Dendritic cell treated with granulocyte-macrophage colony-stimulating factor and Interleukin-4, amounts not matched to agents 40 ng/mL and 50 ng/mL, for 4 days (primary cell): ENCODE measurements around the gene HAND1.
"Not testable (repeated sequence)": the region's sequence is repeated elsewhere in the genome, so short reads cannot be mapped to it uniquely, and the experiment has no call there.

Experiments used
- H3K27ac Mint-ChIP-seq: one replicate; pipeline ENCODE4 v1.8.0; 2022; ENCODE audit warnings: mild to moderate bottlenecking, mixed read lengths
- H3K27me3 Mint-ChIP-seq: one replicate; pipeline ENCODE4 v1.8.0; 2022; ENCODE audit warnings: mild to moderate bottlenecking, mixed read lengths
- H3K36me3 Mint-ChIP-seq: one replicate; pipeline ENCODE4 v1.8.0; 2022; ENCODE audit warnings: low read depth, mixed read lengths
- H3K4me1 Mint-ChIP-seq: one replicate; pipeline ENCODE4 v1.8.0; 2022; ENCODE audit warnings: low read depth, mixed read lengths
- H3K4me3 Mint-ChIP-seq: one replicate; pipeline ENCODE4 v1.8.0; 2022; ENCODE audit warnings: mild to moderate bottlenecking, moderate library complexity, mixed read lengths
- H3K9me3 Mint-ChIP-seq: one replicate; pipeline ENCODE4 v1.8.0; 2022; ENCODE audit warnings: mixed read lengths
- intact Hi-C: fragments of 100-400 bp; cut with micrococcal nuclease; formaldehyde crosslinking; loops from one replicate; pipeline ENCODE4 v1.15.0; 2022

The HAND1 gene

DNA sequence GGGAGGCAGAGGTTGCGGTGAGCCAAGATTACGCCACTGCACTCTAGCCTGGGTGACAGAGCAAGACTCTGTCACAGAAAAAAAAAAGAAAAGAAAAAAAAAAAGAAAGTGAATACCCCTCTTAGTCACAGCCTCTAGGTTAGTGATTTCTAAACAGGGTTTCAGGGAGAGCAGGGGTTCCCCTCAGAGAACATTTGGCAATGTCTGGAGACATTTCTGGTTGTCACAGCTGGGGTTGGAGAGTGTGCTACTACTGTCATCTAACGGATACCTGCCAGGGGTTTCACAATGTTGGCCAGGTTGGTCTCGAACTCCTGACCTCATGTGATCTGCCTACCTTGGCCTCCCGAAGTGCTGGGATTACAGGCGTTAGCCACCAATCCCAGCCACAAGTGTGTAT lies 37.5 kb upstream of the HAND1 start:
- intact Hi-C loops, H3K9me3 Mint-ChIP-seq, H3K4me3 Mint-ChIP-seq, H3K4me1 Mint-ChIP-seq, H3K36me3 Mint-ChIP-seq, H3K27ac Mint-ChIP-seq: not testable (repeated sequence)
- H3K27me3 Mint-ChIP-seq, result peaks cover 23% of the 10 kb centered on the region

DNA sequence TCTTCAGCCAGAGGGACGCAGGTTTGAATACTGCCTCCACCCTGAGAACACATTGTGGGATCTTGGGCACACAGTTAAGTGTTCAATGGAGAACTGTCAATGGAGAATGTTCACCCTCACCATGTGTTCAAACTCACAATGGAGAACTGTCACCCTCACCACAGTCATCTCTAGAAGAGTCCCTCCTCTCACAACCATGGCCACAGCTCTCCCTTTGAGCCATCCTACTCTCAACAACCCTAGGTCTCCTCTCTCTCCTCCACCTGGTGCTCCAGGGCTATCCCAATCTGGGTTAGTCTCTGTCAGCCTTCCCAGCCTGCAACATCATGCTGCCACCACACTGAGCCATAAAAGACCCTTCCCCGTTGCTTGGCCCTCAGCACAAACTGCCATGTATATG lies 36.3 kb upstream of the HAND1 start:
- H3K27ac Mint-ChIP-seq, result no peak overlapping the region
- H3K4me3 Mint-ChIP-seq, result no peak overlapping the region
- no peaks in the 10 kb centered on the region for H3K9me3 Mint-ChIP-seq
- peaks cover 7% of the 10 kb centered on the region for H3K4me1 Mint-ChIP-seq
- intact Hi-C loops, result no loop called here
- no peaks in the 10 kb centered on the region for H3K36me3 Mint-ChIP-seq
- H3K27me3 Mint-ChIP-seq, result peaks cover 18% of the 10 kb centered on the region

- Mint-ChIP-seq H3K27ac (no peak overlapping the region), H3K27me3 (peaks cover 17% of the 10 kb centered on the region), H3K9me3 (no peaks in the 10 kb centered on the region), H3K4me3 (no peak overlapping the region), H3K36me3 (no peaks in the 10 kb centered on the region), H3K4me1 (peaks cover 7% of the 10 kb centered on the region)
- intact Hi-C loops, result no loop called here
Observed at GRCh38 chr5:154513669-154514084, 35.6 kb upstream of the HAND1 start.

DNA sequence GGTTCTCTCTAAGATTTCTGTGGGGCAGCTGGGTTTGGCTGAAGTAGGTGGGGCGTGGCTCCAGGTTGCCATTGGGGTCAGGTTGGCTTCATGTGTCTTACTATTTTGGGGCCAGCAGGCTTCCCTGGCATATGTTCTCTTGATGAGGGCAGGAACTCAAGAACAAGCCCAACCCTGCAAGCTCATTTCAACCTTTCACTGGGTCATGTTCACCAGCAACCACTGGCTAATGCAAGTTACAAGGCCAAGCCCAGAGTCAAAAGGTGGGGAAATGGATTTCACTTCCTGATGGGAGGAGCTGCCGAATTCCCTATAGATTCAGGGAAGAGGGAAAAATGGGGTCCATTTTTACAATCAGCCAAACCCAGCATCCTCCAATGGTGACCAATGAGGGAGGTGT lies 34.0 kb upstream of the HAND1 start:
- intact Hi-C loops, result no loop called here
- no peaks in the 10 kb centered on the region for H3K9me3 Mint-ChIP-seq
- H3K27me3 Mint-ChIP-seq, result peaks cover 17% of the 10 kb centered on the region
- H3K4me1 Mint-ChIP-seq, result peaks cover 7% of the 10 kb centered on the region
- H3K27ac Mint-ChIP-seq, result no peak overlapping the region
- H3K4me3 Mint-ChIP-seq, result no peak overlapping the region
- no peaks in the 10 kb centered on the region for H3K36me3 Mint-ChIP-seq

GRCh38 chr5:154509784-154510555 lies 31.9 kb upstream of the HAND1 start:
- H3K4me1 Mint-ChIP-seq, result peaks cover 7% of the 10 kb centered on the region
- no peaks in the 10 kb centered on the region for H3K9me3 Mint-ChIP-seq
- no peak overlapping the region for H3K4me3 Mint-ChIP-seq
- peaks cover 21% of the 10 kb centered on the region for H3K27me3 Mint-ChIP-seq
- intact Hi-C loops, result no loop called here
- no peak overlapping the region for H3K27ac Mint-ChIP-seq
- no peaks in the 10 kb centered on the region for H3K36me3 Mint-ChIP-seq

GRCh38 chr5:154508114-154508513 lies 30.1 kb upstream of the HAND1 start:
- H3K4me3 Mint-ChIP-seq, result no peak overlapping the region
- intact Hi-C loops, result no loop called here

DNA sequence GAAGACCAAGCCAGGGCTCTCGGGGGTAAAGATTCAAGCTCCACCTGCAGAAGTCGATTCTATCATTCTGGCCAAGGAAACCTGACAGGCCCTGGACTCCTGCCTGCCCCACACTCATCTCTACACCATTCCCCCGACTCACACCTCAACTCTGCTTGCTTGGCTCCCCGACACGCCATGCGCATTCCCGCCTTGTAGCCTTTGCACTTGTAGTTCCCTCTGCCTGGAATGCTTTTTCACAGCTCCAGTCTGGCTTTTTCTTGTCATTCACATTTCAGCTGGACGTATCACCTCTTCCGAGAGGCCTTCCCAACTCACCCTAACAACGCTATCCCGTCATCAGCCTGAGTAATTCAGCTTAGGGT lies 28.7 kb upstream of the HAND1 start:
- H3K36me3 Mint-ChIP-seq, result no peaks in the 10 kb centered on the region
- intact Hi-C loops, result no loop called here

More at GRCh38 chr5:154508114-154508513, 30.1 kb upstream of the HAND1 start:
- Mint-ChIP-seq H3K9me3 (no peaks in the 10 kb centered on the region), H3K27me3 (peaks cover 9% of the 10 kb centered on the region), H3K36me3 (no peaks in the 10 kb centered on the region), H3K4me1 (no peaks in the 10 kb centered on the region), H3K27ac (no peak overlapping the region)

GRCh38 chr5:154506049-154506715 lies 28.2 kb upstream of the HAND1 start:
- no peaks in the 10 kb centered on the region for H3K36me3 Mint-ChIP-seq
- intact Hi-C loops, result no loop called here
- no peaks in the 10 kb centered on the region for H3K4me1 Mint-ChIP-seq
- H3K27me3 Mint-ChIP-seq, result peaks cover 20% of the 10 kb centered on the region
- no peak overlapping the region for H3K4me3 Mint-ChIP-seq
- H3K27ac Mint-ChIP-seq, result no peak overlapping the region
- no peaks in the 10 kb centered on the region for H3K9me3 Mint-ChIP-seq

More for the DNA sequence above, 28.7 kb upstream of the HAND1 start:
- H3K9me3 Mint-ChIP-seq, result no peaks in the 10 kb centered on the region
- H3K27ac Mint-ChIP-seq, result no peak overlapping the region
- no peaks in the 10 kb centered on the region for H3K4me1 Mint-ChIP-seq
- no peak overlapping the region for H3K4me3 Mint-ChIP-seq
- peaks cover 16% of the 10 kb centered on the region for H3K27me3 Mint-ChIP-seq

DNA sequence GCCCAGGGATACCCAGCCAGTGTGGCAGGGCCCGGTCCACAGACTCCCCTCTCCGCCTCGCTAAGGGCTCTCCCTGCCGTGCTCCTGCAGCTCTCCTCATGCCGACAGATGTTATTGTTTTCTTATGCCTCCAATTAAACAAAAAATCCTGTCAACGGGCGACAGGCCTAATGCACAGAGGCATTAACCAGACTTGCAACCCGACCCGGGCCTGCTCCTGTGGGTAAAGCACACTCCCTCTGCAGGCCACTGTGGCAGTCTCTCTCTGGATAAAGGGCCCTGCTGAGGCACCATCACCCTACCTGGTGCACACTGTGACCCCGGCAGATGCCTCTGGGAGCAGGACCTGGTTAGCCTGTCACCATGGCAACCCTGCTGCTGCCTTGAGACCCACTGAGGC lies 27.5 kb upstream of the HAND1 start:
- no peaks in the 10 kb centered on the region for H3K4me1 Mint-ChIP-seq
- H3K36me3 Mint-ChIP-seq, result no peaks in the 10 kb centered on the region
- no peaks in the 10 kb centered on the region for H3K9me3 Mint-ChIP-seq
- H3K4me3 Mint-ChIP-seq, result no peak overlapping the region
- H3K27ac Mint-ChIP-seq, result no peak overlapping the region
- intact Hi-C loops, result no loop called here
- peaks cover 20% of the 10 kb centered on the region for H3K27me3 Mint-ChIP-seq

DNA sequence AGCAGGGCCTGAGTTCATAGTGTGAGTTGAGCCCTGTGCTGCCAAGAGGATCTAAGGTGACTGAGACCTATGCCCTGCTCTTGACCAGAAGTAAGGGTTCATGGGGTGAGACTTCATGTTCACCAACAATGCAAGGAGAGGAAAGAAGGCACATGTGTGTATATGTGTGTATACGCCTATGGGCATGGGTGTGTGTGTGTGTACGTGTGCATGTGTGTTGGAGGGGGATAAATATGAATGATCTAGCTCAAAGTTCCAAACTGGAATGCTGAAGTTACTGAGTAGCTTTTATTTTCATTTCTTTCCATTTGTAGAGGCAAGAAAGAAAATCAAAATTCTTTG lies 25.6 kb upstream of the HAND1 start:
- H3K27ac Mint-ChIP-seq, result no peak overlapping the region
- H3K4me1 Mint-ChIP-seq, result no peaks in the 10 kb centered on the region
- H3K27me3 Mint-ChIP-seq, result peaks cover 22% of the 10 kb centered on the region
- H3K36me3 Mint-ChIP-seq, result no peaks in the 10 kb centered on the region
- H3K9me3 Mint-ChIP-seq, result no peaks in the 10 kb centered on the region
- intact Hi-C loops, result no loop called here
- no peak overlapping the region for H3K4me3 Mint-ChIP-seq

- Mint-ChIP-seq H3K9me3 (no peaks in the 10 kb centered on the region), H3K27me3 (peaks cover 29% of the 10 kb centered on the region), H3K4me3 (no peak overlapping the region), H3K4me1 (no peaks in the 10 kb centered on the region), H3K27ac (no peak overlapping the region), H3K36me3 (no peaks in the 10 kb centered on the region)
- intact Hi-C loops, result no loop called here
Observed at GRCh38 chr5:154502180-154502579, 24.2 kb upstream of the HAND1 start.

DNA sequence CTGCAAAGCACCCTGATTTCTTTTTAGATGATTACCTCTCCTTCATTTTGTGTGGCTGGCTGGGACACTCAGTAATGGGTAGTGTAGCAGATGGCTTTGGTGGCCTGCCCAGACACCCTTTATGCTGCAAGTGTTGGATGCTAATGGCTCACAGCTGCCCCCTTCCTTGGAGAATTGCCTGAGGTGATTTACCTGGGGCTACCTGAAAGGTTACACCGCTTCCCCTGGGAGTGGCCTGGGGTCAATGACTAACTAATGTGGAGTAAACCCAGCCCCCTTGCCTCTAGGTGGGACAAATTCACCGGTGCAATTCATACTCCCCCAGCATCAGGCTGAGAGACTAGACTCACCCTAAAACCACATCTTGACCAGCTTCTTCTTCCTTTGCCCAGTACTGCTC lies 23.5 kb upstream of the HAND1 start:
- Mint-ChIP-seq H3K4me3 (no peak overlapping the region), H3K27ac (no peak overlapping the region), H3K4me1 (no peaks in the 10 kb centered on the region), H3K27me3 (peaks cover 31% of the 10 kb centered on the region), H3K9me3 (no peaks in the 10 kb centered on the region), H3K36me3 (no peaks in the 10 kb centered on the region)
- intact Hi-C loops, result no loop called here

DNA sequence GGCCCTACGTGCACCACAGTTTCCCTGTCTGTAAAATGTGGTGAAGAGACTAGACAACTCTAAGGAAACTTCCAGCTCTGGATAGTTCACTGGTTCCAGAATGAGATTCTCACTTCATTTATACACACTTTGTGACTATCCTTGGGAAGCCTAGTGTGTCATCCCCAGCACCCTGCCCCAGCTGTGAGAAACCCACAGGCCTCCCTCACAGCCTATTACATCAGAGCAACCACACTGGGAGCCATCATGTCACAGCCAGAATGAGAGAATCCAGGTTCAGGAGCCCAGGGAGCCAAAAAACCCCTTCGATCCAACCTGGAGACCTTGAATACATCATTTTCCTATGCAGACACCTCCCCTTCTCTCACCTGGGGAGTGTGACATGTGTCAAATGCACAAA lies 21.0 kb upstream of the HAND1 start:
- Mint-ChIP-seq H3K27me3 (peaks cover 40% of the 10 kb centered on the region), H3K27ac (no peak overlapping the region)
- intact Hi-C loops, result no loop called here

GRCh38 chr5:154498591-154498990 lies 20.6 kb upstream of the HAND1 start:
- Mint-ChIP-seq H3K27ac (no peak overlapping the region), H3K4me1 (no peaks in the 10 kb centered on the region), H3K4me3 (no peak overlapping the region), H3K27me3 (peaks cover 44% of the 10 kb centered on the region), H3K36me3 (no peaks in the 10 kb centered on the region), H3K9me3 (no peaks in the 10 kb centered on the region)
- intact Hi-C loops, result no loop called here

More for the DNA sequence above, 21.0 kb upstream of the HAND1 start:
- H3K4me1 Mint-ChIP-seq, result no peaks in the 10 kb centered on the region
- no peak overlapping the region for H3K4me3 Mint-ChIP-seq
- no peaks in the 10 kb centered on the region for H3K9me3 Mint-ChIP-seq
- H3K36me3 Mint-ChIP-seq, result no peaks in the 10 kb centered on the region

DNA sequence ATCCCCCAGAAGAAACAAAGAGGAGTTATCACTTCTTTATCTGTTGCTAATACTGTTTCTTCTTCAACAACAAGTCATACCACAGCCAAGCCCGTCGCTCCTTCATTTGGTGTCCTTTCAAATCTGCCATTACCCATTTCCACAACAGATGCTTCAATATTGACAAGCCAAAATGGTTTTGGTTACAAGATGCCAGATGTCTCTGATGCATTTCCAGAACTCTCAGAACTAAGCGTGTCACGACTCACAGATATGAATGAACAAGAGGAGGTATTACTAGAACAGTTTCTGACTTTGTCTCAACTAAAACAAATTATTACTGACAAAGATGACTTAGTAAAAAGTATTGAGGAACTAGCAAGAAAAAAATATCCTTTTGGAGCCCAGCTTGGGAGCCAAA lies 16.0 kb upstream of the HAND1 start:
- no peaks in the 10 kb centered on the region for H3K4me1 Mint-ChIP-seq
- peaks cover 64% of the 10 kb centered on the region for H3K27me3 Mint-ChIP-seq
- H3K36me3 Mint-ChIP-seq, result no peaks in the 10 kb centered on the region
- no peak overlapping the region for H3K27ac Mint-ChIP-seq
- intact Hi-C loops, result no loop called here
- H3K9me3 Mint-ChIP-seq, result no peaks in the 10 kb centered on the region
- H3K4me3 Mint-ChIP-seq, result no peak overlapping the region
